Heart left ventricle (tissue), 13 donors: Measurements from ENCODE around the gene ARHGAP18.

Experiments
- CTCF ChIP-seq, 12 donors: fragments of 200-600 bp; sonication (generic) in 4 of 12; IDR thresholded peaks; one replicate each; pipeline versions ENCODE4 v1.5.0 to v1.8.0; 2018 to 2022; ENCODE audit warnings: antibody characterized with exemption in 12 of 12, mild to moderate bottlenecking in 5 of 12
- POLR2A ChIP-seq, 2 donors: fragments of 450-650 bp; IDR thresholded peaks; one replicate each; pipeline ENCODE4 v1.6.1; 2017; ENCODE audit warnings: antibody characterized with exemption in 2 of 2, mild to moderate bottlenecking in 2 of 2, moderate library complexity in 2 of 2
- donor health status: ischemic (EF 13 %, LVEDD 7.1; RV severe dilation, severe dysfunction).
- donor health status: DM: no; HTN: yes; CAD: no.
- donor health status: DM: no; HTN: no; CAD: no.
- donor health status: ischemic (EF 25% LVEDD 6.9; RV normal size, moderate dysfunction).
- donor health status: ischemic (EF 25% LVEDD 5.7; RV mildly dilated, moderate dysfunction).
- donor health status: ischemic (EF 35%, LVEDD 5.7; RV mildly dilated, moderate dysfunction).
- donor health status: nonischemic (EF 11% LVEDD 7.7; RV severe dilation, severe dysfunction).
- donor health status: DM: yes; HTN: yes; CAD: no.
- donor health status: PGD.
- donor health status: ischemic (EF 29% LVEDD 5.4; RV normal size, mild dysfunction).
- donor health status: nonischemic (EF 23%, LVEDD 6.1; RV moderate dilation, normal function).

GRCh38 chr6:129599467-129599866 is 110.5 kb downstream of the ARHGAP18 start:
- TF ChIP-seq CTCF (IDR thresholded peaks at IDR 0.05) (no peak), POLR2A (IDR thresholded peaks at IDR 0.05) (no peak)
